Right renal pelvis (tissue), 4 donors: ENCODE measurements around the gene MSMO1. TPM values are rescaled to one million over a fixed set of nuclear protein-coding genes. Genes with fewer than 3 reads are reported as not detected.
"Not testable (repeated sequence)": the region's sequence is repeated elsewhere in the genome, so short reads cannot be mapped to it uniquely, and the experiment has no call there.

ENCODE experiments used
- DNase-seq, 4 donors: peaks; one replicate each; pipeline ENCODE4 v3.0.0-alpha.2; 2013; ENCODE audit warnings: low read depth in 4 of 4, low spot score in 3 of 4, missing footprints in 1 of 4
- polyA plus RNA-seq, 4 donors: library from polyadenylated mRNA; unstranded; fragments of 120-200 nt; gene quantifications; one replicate each; pipeline ENCODE4 v1.2.1, GENCODE V29; 2013; ENCODE audit not compliant: insufficient read length in 4 of 4

The MSMO1 gene
- 10 to 100 TPM; 65.9 to 92.6 (median 79.9) TPM for polyA plus RNA-seq

- peak; percentile 91 to 99 (median 97) for DNase-seq
Measured at GRCh38 chr4:165327211-165328100, at the start of gene MSMO1. Gene MSMO1, plus strand, starts transcription at chr4:165327669. Its CDS starts 5,702 bp downstream, at chr4:165333371.

- DNase-seq: not testable (repeated sequence)
Measured at GRCh38 chr4:165279531-165279930, 47.9 kb upstream of the MSMO1 start.

- not testable (repeated sequence) for DNase-seq
Measured at GRCh38 chr4:165284697-165285096, 42.8 kb upstream of the MSMO1 start.

- DNase-seq: not testable (repeated sequence)
Measured at GRCh38 chr4:165286619-165287340, 40.7 kb upstream of the MSMO1 start.

- no peak for DNase-seq
Measured at GRCh38 chr4:165288226-165288625, 39.2 kb upstream of the MSMO1 start.

GRCh38 chr4:165288639-165289422 is 38.6 kb upstream of the MSMO1 start:
- no peak for DNase-seq

DNA sequence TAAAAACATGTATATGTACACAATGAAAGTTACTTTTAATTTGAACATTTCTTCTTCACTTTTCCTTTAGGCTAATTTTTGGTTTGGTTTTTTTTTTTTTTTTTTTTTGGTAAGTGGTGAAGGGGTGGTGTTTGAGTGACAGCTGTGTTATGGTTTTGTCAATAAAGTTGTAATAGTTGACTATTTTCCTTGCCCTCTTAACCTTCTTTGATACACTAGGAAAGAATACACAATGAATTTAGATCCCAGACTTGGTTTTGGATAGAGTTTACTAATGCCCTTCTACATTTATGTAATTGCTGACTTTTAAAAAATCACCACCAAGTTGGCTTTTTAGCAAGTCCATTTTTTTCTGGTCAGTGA is 38.1 kb upstream of the MSMO1 start:
- DNase-seq: no peak

- no peak for DNase-seq
Measured at GRCh38 chr4:165293061-165293460, 34.4 kb upstream of the MSMO1 start.

GRCh38 chr4:165293927-165294649 is 33.4 kb upstream of the MSMO1 start:
- no peak for DNase-seq

DNA sequence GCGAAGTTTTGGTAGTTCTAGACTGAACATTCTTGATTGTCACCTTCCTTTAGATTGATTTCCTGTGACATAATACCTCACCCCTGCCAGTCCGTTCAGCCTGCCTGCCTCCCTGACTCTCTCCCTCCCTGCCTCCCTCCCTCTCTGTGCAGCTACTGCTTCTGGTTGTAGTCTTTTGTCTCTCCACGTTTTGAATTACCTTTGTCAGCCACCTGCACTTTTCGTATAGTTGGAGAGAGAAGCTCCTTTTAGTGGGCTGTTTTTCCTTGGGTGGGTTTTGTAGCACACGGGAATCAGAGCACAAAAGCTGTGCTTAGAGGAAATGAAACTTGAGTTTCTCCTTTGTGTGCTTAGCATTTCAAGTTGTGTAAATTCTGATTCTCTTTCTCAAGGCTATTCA is 32.6 kb upstream of the MSMO1 start:
- no peak for DNase-seq

DNA sequence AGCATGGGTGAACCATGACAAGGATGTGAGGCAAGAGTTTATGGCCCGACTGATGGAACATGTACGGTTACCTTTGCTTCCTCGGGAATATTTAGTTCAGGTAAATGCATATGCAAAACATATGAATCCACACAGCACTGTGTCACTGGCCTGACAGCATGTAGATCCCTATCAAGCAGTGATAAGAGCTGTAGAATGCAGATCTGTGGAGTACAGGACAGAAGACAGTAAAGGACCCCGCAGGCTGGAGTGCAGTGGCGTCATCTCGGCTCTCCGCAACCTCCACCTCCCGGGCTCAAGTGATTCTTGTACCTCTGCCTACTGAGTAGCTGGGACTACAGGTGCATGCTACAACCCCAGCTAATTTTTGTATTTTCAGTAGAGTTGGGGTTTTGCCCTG is 29.8 kb upstream of the MSMO1 start:
- no peak for DNase-seq

DNA sequence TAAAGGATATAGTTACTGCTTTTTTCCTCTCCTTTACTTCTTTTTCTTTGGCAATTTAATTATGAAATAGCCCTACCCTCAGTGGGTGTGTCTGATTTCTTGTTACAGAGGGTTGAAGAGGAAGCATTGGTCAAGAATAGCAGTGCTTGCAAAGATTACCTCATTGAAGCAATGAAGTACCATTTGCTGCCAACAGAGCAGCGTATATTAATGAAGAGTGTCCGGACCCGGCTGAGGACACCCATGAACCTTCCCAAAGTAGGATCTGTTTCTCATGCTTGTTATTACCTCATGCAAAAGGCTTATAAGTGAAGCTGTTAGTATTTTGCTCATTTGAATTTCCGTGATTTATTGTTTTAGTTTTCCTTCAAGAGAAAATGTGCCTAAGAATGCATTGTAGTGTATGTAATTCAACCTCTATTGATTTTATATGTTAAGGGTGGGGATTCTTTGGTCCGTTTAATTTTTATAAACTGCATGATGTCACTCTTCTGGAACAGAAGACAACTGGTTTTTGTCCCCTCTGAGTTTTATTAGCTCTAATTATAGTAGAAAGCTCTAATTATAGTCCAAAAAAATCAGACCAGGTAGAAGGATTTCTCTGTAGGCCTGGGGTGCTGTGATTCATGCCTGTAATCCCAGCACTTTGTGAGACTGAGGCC is 27.9 kb upstream of the MSMO1 start:
- no peak for DNase-seq

DNA sequence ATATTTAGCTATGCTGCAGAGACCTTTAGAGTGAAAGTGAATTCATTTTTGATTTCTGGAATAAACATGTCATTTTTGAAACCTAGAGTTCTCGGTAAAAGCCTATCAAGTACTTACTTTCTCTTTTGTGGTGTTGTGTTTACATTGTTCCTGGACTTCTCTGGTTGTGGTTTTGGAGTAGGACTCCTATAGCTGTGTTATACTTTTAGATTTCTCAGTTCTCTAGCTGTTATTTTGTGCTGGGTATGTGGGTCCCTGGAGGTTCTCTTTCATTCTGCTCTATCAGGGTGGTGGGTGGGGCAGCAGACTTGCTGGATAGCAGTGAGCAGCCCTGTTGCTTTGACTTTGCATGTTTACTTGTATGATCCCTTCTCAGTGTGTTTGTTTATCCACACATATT is 25.6 kb upstream of the MSMO1 start:
- no peak for DNase-seq

GRCh38 chr4:165302658-165303057 is 24.8 kb upstream of the MSMO1 start:
- no peak for DNase-seq

DNA sequence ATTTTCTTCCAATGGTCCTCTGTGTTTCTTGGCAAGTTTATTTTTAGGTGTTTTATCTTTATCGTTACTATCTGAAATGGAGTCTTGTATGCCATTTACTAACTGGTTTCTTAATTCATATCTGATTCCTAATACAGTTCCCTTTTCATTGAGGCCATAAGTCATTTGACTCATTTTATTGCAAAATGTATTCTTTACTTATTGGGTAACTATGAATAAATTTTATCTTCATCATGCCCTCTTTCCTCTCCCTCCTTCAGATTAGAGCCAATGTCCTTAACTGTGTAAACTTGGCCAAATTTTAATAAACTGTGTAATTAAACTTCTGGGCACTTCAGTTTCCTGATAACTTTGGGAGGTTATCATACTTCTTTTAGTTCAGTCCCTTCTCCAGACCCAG is 19.3 kb upstream of the MSMO1 start:
- DNase-seq: no peak

- no peak for DNase-seq
Measured at GRCh38 chr4:165308606-165309005, 18.9 kb upstream of the MSMO1 start.

GRCh38 chr4:165309456-165309855 is 18.0 kb upstream of the MSMO1 start:
- DNase-seq: no peak

DNA sequence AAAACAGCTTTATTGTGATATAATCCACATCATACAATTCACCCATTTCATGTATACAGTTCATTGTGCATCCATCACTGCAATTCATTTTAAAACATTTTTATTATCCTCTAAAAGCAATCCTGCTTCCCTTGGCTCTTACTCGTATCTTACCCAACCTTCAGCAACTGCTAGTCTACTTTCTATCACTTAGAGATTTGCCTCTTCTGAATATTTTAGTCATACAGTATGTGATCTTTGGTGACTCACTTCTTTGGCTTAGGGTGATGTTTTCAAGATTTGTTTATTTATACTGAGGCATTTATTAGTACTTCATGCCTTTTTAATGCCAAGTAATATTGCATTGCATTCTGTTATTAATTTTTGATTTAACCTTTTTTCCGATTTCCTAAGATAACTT is 15.0 kb upstream of the MSMO1 start:
- no peak for DNase-seq

DNA sequence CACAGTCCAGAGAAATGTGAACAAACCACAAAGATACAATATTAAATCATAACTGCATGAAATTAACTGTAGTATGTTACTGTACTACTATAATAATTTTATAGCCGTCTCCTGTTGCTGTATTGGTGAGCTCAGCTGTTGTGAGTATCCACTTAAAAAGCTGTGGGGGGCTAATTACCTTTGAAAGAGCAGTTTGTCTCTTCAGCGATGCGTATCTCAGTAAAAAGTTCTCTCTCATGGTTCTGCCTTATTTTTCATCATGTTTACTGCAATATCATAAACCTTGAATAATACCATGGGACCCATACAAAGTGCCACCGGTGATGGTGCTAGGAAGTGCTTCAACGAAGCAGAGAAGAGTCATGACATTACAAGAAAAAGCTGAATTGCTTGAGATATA is 8.4 kb upstream of the MSMO1 start:
- no peak for DNase-seq

DNA sequence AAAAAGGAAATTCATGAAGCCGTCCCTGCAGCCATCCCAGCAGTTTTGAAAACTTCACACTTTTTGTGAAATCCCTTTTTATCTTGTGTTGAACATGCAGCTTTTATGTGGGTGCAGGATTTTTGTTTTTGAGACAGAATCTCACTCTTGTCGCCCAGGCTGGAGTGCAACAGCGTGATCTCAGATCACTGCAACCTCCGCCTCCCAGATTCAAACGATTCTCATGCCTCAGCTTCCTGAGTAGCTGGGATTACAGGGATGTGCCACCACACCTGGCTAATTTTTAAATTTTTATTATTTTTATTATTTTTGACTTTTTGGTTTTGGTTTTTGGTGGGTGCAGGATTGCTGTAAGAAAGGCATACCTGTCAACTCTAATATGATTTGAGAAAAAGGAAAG is 8.0 kb upstream of the MSMO1 start:
- no peak for DNase-seq
